Endodermal cell (in vitro differentiated cells): ENCODE data around the gene FNBP1L. TPM values are rescaled to one million over a fixed set of nuclear protein-coding genes. Genes with fewer than 3 reads are reported as not detected.
A peak's percentile ranks its signal among the peaks of the same experiment; 100 is the strongest.

Experiments
- DNase-seq: peaks from one replicate; pipeline ENCODE4 v3.0.0-alpha.2; 2017
- H3K27ac ChIP-seq: 2 replicates; pipeline ENCODE4 v1.5.1; 2013; ENCODE audit warnings: mild to moderate bottlenecking, low read depth, low read length, moderate library complexity
- H3K27me3 ChIP-seq: 2 replicates; pipeline ENCODE4 v1.6.1; 2013; ENCODE audit warnings: mild to moderate bottlenecking, low read length, moderate library complexity; ENCODE audit not compliant: insufficient read depth, control insufficient read depth, poor library complexity, severe bottlenecking
- H3K36me3 ChIP-seq: 2 replicates; pipeline ENCODE4 v1.7.0; 2013; ENCODE audit warnings: mild to moderate bottlenecking, low read length, moderate library complexity; ENCODE audit not compliant: control insufficient read depth, insufficient read depth
- H3K4me1 ChIP-seq: one replicate; pipeline ENCODE4 v1.7.0; 2013; ENCODE audit warnings: low read length; ENCODE audit not compliant: control insufficient read depth, insufficient read depth
- H3K4me3 ChIP-seq: 2 replicates; pipeline ENCODE4 v1.5.1; 2013; ENCODE audit warnings: mild to moderate bottlenecking, low read length, moderate library complexity
- H3K9ac ChIP-seq: 2 replicates; pipeline ENCODE4 v1.6.1; 2013; ENCODE audit warnings: mild to moderate bottlenecking, low read length, moderate library complexity; ENCODE audit not compliant: poor library complexity, severe bottlenecking; ENCODE audit errors: extremely low read depth
- H3K9me3 ChIP-seq: 2 replicates; pipeline ENCODE4 v1.6.1; 2013; ENCODE audit warnings: mild to moderate bottlenecking, low read length, moderate library complexity; ENCODE audit not compliant: control insufficient read depth
- H3K27ac Mint-ChIP-seq: 2 replicates; pipeline ENCODE4 v1.8.0; 2020; ENCODE audit warnings: mixed read lengths
- H3K27me3 Mint-ChIP-seq: 2 replicates; pipeline ENCODE4 v1.8.0; 2021; ENCODE audit warnings: mild to moderate bottlenecking, mixed read lengths; ENCODE audit not compliant: insufficient read depth
- H3K36me3 Mint-ChIP-seq: 2 replicates; pipeline ENCODE4 v1.8.0; 2020; ENCODE audit warnings: low read depth, mixed read lengths
- H3K4me1 Mint-ChIP-seq: 2 replicates; pipeline ENCODE4 v1.8.0; 2020; ENCODE audit warnings: mixed read lengths
- H3K4me3 Mint-ChIP-seq: 2 replicates; pipeline ENCODE4 v1.8.0; 2020; ENCODE audit warnings: mild to moderate bottlenecking, moderate library complexity, mixed read lengths
- H3K9me3 Mint-ChIP-seq: 2 replicates; pipeline ENCODE4 v1.8.0; 2020; ENCODE audit warnings: mild to moderate bottlenecking, mixed read lengths
- WGBS, 2 experiments: methylation state at CpG; one replicate each; pipeline versions ENCODE4 v1.1.5 to v1.1.7; 2013; ENCODE audit warnings: missing lambda C conversion rate in 2 of 2, mixed read lengths in 1 of 2; ENCODE audit not compliant: insufficient coverage in 1 of 2, insufficient read length in 1 of 2; 5-methylcytosine and 5-hydroxymethylcytosine counted together
- total RNA-seq, 2 donors: library from RNA; stranded (reverse); fragmentation: NEBNext Ultra II Directional in 1 of 2; extraction: Animal tissue kit (Norgen Biotek cat#: 25700) in 1 of 2; gene quantifications; 2 replicates in 1 of 2; 3 replicates in 1 of 2; pipeline ENCODE4 v1.2.1, GENCODE V29; 2021
- TF ChIP-seq, protein P1 (sequence below): fragments of 200-600 bp; sonication (generic); conservative IDR thresholded peaks from 2 replicates; pipeline ENCODE4 v1.5.0; 2021; ENCODE audit warnings: antibody characterized with exemption, mild to moderate bottlenecking

Gene FNBP1L
- total RNA-seq, 2 donors from 2014 or later = 96.8 to 107 TPM

DNA sequence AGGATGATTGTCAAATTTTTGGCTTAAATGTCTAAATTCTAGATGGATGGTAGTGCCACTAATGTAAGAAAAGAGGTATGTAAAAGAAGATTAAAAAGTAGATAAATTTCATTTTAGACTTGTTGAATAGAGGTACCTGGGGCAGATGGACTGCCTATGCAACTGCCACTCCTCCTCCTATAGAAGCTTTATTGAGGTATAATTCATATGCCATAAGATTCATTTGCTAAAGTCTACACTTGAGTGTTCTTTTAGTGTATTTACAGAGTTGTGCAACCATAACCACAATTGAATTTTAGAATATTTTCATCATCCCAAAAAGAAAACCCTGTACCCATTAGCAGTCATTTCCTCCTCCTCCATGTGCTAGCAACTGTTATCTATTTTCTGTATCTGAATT is 70.6 kb downstream of the FNBP1L start:
- DNase-seq = no peak
- Histone ChIP-seq H3K27ac (no peak overlapping the region), H3K9ac (no peak overlapping the region), H3K9me3 (no peaks in the 10 kb centered on the region), H3K4me1 (no peaks in the 10 kb centered on the region), H3K27me3 (no peaks in the 10 kb centered on the region), H3K4me3 (no peak overlapping the region), H3K36me3 (peaks cover 40% of the 10 kb centered on the region)
- H3K36me3 Mint-ChIP-seq = peaks cover 41% of the 10 kb centered on the region
- no peak overlapping the region for H3K27ac Mint-ChIP-seq
- H3K4me1 Mint-ChIP-seq = no peaks in the 10 kb centered on the region
- H3K27me3 Mint-ChIP-seq = no peaks in the 10 kb centered on the region
- H3K9me3 Mint-ChIP-seq = peaks cover 4% of the 10 kb centered on the region
- TF ChIP-seq, protein P1, sequence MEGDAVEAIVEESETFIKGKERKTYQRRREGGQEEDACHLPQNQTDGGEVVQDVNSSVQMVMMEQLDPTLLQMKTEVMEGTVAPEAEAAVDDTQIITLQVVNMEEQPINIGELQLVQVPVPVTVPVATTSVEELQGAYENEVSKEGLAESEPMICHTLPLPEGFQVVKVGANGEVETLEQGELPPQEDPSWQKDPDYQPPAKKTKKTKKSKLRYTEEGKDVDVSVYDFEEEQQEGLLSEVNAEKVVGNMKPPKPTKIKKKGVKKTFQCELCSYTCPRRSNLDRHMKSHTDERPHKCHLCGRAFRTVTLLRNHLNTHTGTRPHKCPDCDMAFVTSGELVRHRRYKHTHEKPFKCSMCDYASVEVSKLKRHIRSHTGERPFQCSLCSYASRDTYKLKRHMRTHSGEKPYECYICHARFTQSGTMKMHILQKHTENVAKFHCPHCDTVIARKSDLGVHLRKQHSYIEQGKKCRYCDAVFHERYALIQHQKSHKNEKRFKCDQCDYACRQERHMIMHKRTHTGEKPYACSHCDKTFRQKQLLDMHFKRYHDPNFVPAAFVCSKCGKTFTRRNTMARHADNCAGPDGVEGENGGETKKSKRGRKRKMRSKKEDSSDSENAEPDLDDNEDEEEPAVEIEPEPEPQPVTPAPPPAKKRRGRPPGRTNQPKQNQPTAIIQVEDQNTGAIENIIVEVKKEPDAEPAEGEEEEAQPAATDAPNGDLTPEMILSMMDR = no peak
- no peak overlapping the region for H3K4me3 Mint-ChIP-seq

DNA sequence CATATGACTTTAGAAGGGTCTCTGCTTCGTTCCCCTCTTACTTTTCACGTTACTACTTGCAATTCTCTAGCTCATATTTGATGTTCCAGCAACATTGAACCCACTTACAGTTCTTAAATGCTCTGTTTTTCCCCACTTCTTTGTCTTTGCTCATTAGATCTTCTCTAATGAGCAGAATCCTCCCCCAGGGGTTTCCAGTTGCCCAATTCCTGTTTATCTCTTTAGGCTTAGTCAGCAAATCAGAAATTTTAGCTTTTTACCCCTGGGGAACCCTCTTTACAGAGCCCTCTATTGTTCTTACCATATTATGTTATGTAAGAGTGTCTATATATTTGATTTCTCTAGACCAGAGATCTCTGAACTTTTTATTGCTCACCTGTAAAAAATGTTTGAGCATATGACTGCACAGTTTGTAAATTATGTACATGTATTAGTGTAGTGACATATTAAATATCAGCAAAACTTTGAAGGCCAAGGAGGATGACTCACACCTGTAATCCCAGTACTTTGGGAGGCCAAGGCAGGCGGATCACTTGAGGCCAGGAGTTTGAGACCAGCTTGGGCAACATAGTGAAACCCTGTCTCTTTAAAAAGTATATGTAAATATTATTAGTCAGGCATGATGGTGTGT is 71.4 kb downstream of the FNBP1L start:
- no peaks in the 10 kb centered on the region for H3K4me1 ChIP-seq
- H3K9ac ChIP-seq = no peak overlapping the region
- H3K27me3 ChIP-seq = no peaks in the 10 kb centered on the region
- no peak overlapping the region for H3K4me3 ChIP-seq
- WGBS, 2 experiments = 86 to 97% methylated on average over 3 of the region's 3 CpGs
- H3K36me3 ChIP-seq = peaks cover 44% of the 10 kb centered on the region
- Mint-ChIP-seq H3K27ac (peak overlapping the region; percentile 14), H3K4me1 (no peaks in the 10 kb centered on the region), H3K4me3 (no peak overlapping the region), H3K27me3 (no peaks in the 10 kb centered on the region), H3K36me3 (peaks cover 41% of the 10 kb centered on the region), H3K9me3 (peaks cover 2% of the 10 kb centered on the region)
- TF ChIP-seq, protein P1 = no peak
- no peak overlapping the region for H3K27ac ChIP-seq
- H3K9me3 ChIP-seq = no peaks in the 10 kb centered on the region
- DNase-seq = no peak

DNA sequence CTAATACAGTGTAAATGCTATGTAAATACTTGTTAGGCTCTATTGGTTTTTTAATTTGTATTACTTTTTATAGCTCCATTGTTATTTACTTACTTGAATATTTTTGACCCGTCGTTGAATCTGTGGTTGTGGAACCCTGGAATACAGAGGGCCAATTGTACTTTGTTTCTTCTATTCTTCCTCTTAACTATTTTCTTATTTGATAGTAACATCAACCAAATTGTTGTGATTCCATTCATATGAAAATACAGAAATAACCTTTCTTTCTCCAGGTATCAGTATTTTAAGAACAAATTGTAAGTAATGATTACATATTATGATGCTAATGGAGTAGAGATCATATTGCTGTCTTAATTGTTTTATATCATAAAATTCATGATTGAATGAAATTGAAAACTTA is 73.7 kb downstream of the FNBP1L start:
- no peaks in the 10 kb centered on the region for H3K9me3 ChIP-seq
- H3K27ac ChIP-seq = no peak overlapping the region
- 100% methylated on average over 1 to 2 of the region's 2 CpGs for WGBS, 2 experiments
- no peaks in the 10 kb centered on the region for H3K4me1 ChIP-seq
- TF ChIP-seq, protein P1 = no peak
- H3K36me3 ChIP-seq = peaks cover 61% of the 10 kb centered on the region
- no peak overlapping the region for H3K27ac Mint-ChIP-seq
- peaks cover 10% of the 10 kb centered on the region for H3K4me1 Mint-ChIP-seq
- H3K27me3 Mint-ChIP-seq = no peaks in the 10 kb centered on the region
- peaks cover 43% of the 10 kb centered on the region for H3K36me3 Mint-ChIP-seq
- no peak for DNase-seq
- H3K9me3 Mint-ChIP-seq = no peaks in the 10 kb centered on the region
- no peak overlapping the region for H3K4me3 ChIP-seq
- no peaks in the 10 kb centered on the region for H3K27me3 ChIP-seq
- H3K9ac ChIP-seq = no peak overlapping the region
- no peak overlapping the region for H3K4me3 Mint-ChIP-seq
